SU-DHL-6 (cell line): ENCODE results near the gene CDC45.

Experiments
- EZH2phosphoT487 ChIP-seq: fragments of 200-600 bp; sonication (generic), shearing (Covaris generic); conservative IDR thresholded peaks from 2 replicates; pipeline ENCODE4 v1.6.1; 2018; ENCODE audit warnings: mild to moderate bottlenecking, antibody characterized with exemption, low read length, moderate library complexity, mixed read lengths
- TF ChIP-seq, protein P1 (sequence below): fragments of 200-600 bp; sonication (generic); IDR thresholded peaks from one replicate; pipeline ENCODE4 v1.5.1; 2017; ENCODE audit warnings: antibody characterized with exemption, mild to moderate bottlenecking, low read length, moderate library complexity; ENCODE audit not compliant: insufficient read depth, poor library complexity, severe bottlenecking

DNA sequence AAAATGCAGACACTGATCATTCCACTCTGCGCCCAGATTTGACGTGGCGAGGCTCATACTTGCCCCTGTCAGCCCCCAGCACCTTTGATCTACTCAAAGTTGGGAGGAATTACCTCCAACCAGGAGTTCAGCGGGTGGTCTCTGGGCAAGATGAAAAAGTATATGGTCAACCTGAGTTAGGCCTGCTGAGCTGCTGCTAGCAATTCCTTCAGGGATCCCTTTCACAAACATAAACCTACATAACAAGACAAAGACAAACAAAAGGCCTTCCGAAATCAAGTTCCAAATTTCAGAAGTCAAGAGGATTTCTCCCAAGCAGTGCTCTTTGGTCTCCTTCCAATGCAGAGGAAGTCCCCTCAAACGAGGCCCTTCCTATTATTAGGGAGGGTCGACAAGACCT lies 23.6 kb downstream of the CDC45 start:
- no peak for TF ChIP-seq EZH2phosphoT487
- TF ChIP-seq, protein P1, sequence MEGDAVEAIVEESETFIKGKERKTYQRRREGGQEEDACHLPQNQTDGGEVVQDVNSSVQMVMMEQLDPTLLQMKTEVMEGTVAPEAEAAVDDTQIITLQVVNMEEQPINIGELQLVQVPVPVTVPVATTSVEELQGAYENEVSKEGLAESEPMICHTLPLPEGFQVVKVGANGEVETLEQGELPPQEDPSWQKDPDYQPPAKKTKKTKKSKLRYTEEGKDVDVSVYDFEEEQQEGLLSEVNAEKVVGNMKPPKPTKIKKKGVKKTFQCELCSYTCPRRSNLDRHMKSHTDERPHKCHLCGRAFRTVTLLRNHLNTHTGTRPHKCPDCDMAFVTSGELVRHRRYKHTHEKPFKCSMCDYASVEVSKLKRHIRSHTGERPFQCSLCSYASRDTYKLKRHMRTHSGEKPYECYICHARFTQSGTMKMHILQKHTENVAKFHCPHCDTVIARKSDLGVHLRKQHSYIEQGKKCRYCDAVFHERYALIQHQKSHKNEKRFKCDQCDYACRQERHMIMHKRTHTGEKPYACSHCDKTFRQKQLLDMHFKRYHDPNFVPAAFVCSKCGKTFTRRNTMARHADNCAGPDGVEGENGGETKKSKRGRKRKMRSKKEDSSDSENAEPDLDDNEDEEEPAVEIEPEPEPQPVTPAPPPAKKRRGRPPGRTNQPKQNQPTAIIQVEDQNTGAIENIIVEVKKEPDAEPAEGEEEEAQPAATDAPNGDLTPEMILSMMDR, result no peak
